ENCODE data around the gene FAM53B. TPM values are rescaled to one million over a fixed set of nuclear protein-coding genes. Genes with fewer than 3 reads are reported as not detected.

The FAM53B gene
- total RNA-seq, 1 donor from 2014 or later: 17.0 TPM

DNA sequence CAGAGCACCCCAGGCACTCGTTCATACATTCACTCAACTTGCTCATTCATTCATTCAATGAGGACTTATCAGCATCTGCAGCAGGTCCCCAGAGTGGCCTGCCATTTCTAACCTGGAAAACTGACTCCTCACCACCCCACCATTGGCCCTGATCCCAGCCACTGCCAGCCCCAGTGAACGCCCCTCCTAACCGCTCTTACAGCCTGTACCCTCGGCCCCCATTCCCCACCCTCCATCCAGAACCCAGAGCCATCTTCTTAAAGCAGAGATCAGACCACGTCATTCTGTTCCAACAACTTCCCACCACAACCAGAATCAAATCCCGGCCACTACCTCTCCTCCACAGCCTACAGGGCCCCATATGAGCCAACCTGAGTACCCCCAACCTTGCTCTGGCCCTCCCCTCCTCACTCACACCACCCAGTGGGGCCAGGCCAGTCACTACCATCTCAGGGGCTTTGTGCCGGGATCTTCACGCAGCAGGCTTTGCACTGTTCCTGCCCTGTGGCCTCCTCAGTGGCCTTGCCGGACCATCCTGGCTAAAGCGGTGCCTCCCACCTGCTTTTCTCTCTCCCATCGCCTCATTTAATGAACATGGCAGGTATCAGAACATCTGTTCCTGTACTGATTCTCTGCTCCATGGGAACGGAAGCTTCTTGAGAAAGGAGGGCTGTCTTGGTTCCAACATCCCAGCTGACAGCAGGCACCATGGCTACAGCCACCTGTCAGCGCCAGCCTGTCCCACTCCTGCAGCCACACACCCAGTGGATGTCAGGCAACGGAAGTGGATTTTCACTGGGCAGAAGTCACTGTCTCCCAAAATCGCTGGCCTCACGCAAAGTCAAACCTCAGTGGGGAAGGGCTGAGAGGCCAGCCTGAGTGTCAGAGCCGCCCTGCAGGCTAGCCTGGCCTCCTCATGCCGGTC lies 45.4 kb downstream of the FAM53B start:
- DNase-seq (ENCODE audit: extremely low read depth, low read depth, low spot score): no peak

DNA sequence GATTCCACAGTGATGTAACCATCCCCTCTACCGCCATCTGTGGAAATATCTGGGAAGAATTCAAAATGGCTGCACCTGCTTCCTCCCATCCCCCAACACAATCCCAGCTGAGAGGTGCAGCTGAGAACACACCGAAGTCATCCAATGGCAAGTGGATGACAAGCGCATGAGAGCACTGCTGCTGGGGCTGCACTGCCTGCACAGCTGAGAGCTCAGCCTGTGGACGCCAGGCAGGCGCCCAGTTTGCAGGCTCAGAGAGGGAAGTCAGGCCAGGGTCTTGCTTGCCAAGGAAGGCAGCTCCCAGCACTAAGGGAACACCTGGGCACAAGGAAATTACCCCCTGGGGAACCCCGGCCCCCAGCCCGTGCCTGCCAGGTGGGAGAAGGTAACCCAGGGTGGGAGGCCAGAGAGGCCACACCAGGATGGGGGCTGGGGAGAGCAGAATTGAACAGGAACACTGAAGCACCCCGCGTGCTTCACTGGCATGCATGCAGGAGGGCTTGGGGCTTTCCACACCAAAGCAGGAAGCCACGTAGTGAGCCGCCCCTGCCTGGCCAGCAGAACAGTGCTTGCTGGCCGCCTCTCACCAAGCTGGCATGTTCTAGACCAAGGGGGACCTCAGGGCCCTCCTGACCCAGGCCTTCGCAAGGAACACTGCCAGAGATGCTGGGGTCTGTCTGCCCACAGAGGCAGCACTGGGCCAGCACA lies 46.2 kb downstream of the FAM53B start:
- no peak for DNase-seq (ENCODE audit: extremely low read depth, low read depth, low spot score)

DNA sequence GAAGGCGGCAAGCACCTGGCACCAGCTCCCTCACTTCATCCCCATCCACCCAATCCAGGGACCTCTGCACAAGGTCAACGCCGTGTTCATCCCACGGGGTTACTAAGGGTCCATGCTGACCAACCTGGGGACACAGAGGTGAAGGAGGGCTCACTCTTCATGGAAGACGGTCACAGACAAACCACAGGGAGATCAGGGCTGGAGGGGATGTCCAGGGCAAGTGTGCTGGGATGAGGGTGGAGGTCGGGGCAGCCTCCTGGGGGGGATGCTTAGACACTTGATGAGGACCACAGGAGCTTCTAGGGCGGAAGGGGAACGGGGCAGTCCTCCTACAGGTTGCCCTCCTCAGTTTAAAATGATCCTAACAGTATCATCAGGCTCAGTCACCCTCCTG lies 46.7 kb downstream of the FAM53B start:
- DNase-seq (ENCODE audit: extremely low read depth, low read depth, low spot score): no peak

DNA sequence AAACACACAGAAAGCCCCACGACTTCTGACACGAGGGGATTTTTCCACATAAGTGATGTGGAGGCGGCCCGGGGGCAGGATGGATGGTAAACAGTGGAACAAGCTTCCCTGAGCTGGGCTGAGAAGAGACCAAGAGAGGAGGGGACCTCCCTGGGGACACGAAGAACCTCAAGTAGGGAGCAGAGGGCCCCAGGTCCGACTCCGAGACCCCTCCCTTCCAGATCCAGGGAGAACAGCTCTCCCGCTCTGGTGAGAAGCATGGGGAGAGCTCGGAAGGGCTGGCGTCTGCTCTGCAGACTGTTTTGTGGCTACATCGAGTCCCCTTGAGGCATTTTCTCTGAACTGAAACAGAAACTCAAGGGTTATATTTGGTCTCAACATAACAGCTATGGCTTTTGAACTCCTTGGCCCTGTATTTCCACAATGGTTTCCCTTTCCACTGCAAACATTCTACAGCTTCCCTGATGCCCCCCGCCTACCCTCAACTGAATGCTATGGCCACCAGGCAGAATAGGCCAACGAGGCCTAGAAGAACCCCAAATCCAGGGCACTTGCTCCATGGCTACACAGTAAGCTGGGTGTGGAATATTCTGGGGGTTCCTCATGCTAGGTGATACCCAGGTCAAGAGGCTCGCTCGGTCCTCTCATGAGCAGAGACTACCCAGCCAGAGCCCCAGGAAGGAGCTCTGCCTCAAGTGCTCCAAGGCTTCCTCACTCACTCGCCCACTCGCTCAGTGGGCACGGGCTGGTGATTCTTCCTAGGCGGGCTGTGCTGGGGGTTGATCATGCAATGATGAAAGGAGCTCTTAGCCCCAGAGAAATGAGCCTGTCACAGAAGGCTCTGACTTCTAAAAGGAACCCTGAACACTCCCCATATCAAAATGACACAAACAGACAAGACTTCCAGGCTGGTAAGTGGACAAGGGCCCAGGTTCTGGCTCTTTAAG lies 47.5 kb downstream of the FAM53B start:
- DNase-seq (ENCODE audit: extremely low read depth, low read depth, low spot score): no peak

DNA sequence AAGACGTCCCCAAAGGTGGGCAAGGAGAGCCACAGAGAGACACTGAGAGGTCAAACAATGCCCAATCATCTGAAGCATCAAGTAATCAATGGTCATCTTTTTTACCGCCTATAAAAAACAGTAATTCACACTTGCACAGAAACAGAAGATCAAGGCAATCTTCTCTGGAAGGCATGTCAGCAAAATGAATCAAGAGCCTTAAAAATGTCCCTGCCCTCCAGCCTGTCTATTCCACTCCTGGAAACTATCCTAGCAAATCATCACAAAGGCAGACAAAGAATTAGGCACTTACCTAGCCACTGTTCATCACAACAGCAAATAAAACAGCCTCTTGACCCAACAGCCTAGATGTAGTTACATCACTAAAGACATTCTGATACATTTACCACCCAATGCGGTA lies 48.9 kb downstream of the FAM53B start:
- DNase-seq (ENCODE audit: extremely low read depth, low read depth, low spot score): no peak

DNA sequence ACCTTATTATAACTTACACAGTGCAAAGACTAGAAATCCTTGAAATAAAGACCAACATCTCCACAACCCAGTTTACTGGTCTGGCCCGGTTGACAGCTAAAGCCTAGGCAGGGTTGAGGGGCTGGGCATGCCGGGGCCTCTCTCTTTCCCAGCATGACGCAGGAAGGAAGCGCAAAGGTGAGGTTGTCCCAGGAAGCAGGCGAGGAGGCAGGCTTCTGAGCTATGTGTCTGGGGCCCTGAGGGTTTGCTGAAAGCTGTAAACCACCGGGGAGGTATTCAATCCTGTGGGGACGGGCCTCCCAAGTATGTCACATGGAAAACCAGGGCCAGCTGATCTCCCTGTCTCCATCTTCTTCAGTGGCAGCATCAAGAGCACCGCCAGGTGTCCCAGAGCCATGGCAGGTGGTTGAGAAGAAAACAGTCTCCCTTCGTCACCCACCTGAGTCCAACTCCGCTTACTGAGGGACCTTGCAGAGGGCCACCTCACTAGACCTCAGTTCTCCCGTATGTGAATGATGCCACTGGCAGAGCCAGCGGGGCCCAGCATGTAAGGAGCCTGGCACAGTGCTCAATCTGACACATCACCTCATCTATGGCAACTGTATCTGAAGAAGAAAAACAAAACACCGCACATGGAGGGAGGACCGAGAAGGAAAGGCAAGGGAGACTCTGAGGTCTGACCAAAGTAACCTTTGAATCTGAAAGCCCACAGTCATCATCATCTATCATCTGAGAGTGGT lies 49.5 kb downstream of the FAM53B start:
- DNase-seq (ENCODE audit: extremely low read depth, low read depth, low spot score): no peak

DNA sequence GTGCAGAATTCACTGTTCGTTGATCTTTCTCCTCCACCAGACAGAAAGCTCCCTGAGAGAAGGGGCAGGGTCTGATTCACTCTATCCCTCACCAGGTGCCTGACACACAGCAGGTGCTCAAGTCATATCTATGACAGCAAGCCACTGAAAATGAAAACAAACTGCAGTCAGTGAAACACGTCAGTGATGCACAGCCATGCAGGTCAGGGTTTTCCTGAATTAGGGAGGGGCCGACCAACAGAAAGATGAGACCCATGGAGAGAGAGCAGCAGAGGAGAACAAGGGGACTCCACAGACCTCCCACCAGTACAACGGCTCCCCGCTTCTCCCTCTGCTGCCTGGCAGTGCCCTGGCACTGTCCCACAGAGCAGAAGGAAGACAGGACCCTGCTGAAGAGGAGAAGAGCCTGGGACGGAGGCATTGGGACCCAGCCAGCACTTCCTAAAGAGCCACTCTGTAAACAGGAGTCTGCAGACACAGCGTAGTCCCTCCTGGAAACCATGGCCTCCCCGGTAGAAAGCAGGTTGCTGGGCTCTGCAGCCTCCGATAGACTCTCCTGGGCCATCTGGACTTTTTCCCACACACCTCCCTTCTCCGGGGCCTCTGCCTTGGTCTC lies 50.3 kb downstream of the FAM53B start:
- DNase-seq (ENCODE audit: extremely low read depth, low read depth, low spot score): no peak

DNA sequence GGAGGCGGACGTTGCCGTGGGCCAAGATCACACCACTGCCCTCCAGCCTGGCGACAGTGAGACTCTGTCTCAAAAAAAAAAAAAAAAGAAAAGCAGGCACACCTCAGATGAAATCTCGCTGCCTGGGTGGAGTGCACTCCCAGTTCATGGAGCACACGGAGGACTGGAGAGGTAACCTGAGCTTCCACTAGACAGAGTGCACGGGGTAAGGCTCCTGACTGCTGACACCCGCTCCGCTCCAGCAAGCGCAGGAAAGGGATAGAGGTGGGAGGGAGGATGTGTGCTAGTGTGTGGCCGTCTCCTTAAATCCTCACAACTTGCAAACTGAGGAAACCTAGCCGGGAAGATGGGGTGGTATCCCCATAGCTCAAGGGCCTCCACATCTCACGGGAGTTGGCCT lies 50.8 kb downstream of the FAM53B start:
- no peak for DNase-seq (ENCODE audit: extremely low read depth, low read depth, low spot score)

DNA sequence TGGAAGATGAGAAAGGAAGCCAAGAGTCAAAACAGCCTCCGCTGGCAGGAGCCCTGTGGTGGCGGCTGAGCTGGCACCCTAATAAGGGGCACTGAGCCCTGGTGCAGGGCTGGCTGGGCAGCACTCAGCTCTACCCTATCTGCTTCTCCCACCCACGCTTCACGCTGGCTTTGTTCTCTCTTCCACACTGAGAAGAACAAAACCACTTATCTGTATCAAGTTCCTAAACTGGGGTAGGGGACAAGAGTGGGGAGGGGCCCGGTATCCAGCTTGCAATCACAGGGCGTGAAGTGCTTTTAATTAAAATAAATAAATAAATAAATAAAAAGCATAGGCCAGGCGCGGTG lies 52.1 kb downstream of the FAM53B start:
- DNase-seq (ENCODE audit: extremely low read depth, low read depth, low spot score): no peak

DNA sequence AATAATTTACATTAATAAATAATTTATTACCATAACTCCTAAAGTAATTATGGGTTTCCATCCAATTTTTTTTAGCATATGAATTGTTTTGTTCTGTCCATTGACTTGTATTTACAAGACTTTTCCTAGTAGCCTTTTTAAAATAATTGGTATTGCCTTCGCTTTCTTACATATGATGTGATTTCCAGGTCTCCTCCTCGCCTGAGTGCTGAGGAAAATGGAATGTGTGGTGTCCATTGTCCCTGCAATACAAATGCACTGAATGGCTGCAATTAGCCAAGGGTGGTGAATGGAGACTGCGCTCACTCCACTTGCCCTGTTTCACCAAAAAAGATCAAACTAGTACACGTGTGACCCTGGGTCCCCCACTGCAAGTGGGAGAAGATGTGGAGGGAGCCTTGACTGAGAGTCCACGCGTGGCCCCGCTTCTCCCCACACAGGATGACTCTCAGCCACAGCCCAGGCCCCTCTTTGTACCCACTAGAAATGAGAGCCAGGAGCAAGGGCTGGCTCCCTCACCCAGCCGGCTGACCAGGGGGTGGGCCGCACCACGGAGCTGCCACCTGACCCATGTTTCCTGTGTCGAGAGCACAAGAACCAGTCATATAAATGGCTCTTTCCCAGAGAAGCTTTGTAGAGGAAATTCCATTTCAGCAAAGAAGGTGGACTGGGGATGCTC lies 52.6 kb downstream of the FAM53B start:
- no peak for DNase-seq (ENCODE audit: extremely low read depth, low read depth, low spot score)

DNA sequence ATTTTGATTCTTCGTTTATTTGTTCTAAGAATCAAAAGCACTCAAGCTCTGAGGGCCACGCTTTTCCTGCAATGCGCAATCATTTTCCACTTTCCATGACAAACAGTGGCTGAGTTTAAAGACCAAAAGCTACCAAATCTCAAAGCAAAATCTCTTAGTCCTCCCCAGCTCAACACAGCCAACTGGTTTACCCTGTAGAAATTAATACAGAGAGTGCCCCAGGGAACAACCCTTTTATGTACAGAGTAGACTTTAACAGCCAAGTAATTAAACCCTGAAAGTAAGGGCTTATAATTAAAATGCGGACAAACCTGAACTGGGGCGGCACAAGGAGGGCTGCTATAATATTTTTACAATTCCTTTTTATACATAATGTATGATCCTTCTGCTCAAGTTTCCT lies 53.2 kb downstream of the FAM53B start:
- DNase-seq (ENCODE audit: extremely low read depth, low read depth, low spot score): no peak

DNA sequence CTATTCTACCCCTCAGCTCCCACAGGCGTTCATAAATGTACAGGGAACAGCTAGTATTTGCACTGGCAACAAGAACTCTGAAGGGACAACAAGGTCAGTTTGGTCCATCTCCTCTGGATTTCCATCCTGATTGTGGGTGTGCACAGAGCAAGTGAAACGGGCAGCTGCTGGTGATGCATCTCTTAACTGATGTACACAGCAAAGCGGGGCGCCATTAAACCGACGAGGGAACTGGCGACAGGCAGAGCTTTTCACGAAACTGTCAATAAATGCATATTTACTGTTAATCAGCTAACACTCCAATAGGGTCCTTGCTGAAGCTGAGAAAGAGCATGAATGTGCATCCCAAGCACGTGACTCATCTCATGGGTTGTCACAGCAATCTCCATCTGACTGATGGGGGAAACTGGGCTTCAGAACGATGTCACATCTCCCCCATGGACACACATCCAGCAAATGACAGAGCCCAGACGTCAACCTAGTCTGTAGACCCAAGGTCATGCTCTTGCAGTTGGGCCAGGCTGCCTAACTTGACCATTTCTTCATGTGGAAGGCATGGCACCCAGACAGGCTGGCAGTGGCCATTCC lies 54.2 kb downstream of the FAM53B start:
- DNase-seq (ENCODE audit: extremely low read depth, low read depth, low spot score): no peak

DNA sequence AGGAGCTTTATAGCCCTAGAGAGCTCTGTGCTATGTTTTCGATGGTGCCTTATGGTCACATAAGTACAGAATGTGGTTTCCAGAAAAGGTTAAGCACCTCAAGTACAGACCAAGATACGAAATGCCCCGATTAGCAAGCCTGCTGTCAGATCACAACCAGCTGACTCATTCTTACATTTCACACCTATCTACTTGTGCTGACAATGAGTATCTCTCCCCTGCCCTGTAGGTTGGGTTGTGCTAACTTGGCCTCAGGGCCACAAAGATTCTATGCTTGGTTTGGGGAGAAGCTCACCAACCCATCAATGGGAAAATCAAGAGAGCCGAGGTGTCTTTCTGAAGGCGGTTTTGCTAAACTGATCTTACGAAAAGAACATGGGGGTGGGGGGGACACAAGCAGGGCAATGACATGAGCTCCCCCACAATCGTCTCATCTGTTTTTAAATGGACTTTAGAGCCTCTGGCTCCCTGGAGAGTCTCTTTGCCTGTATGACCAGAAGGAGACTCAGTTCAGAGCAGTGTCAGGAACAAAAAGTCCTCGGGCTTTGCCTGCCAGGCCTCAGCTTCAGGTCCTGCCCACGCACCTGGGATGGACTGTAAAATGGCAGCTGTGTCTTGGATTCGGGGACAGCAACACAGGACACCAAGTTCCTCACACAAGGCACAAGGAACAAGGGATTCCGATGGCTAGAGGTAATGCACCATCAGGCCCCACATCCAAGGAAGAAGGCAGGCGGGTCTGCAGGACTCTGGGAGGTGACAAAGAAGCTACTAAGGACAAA lies 55.1 kb downstream of the FAM53B start:
- DNase-seq (ENCODE audit: extremely low read depth, low read depth, low spot score): no peak

DNA sequence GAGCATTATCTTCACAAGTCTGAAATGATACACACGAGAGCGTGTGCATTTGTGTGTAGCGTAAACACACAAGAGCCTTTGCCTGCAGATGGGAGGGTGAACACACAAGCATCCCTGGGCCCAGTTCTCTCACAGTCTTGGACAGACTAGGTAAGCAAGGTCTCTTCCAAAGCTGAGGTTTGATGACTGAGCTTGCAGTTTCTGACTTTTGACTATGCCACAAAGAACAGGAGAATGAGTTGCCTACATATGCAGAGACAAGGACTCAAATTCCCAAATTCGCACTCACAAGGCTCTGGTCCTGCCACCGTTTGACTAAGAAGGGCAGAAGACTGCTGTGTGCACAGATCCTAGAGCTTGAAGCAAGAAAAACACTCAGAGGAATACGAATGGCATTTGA lies 55.8 kb downstream of the FAM53B start:
- DNase-seq (ENCODE audit: extremely low read depth, low read depth, low spot score): no peak

DNA sequence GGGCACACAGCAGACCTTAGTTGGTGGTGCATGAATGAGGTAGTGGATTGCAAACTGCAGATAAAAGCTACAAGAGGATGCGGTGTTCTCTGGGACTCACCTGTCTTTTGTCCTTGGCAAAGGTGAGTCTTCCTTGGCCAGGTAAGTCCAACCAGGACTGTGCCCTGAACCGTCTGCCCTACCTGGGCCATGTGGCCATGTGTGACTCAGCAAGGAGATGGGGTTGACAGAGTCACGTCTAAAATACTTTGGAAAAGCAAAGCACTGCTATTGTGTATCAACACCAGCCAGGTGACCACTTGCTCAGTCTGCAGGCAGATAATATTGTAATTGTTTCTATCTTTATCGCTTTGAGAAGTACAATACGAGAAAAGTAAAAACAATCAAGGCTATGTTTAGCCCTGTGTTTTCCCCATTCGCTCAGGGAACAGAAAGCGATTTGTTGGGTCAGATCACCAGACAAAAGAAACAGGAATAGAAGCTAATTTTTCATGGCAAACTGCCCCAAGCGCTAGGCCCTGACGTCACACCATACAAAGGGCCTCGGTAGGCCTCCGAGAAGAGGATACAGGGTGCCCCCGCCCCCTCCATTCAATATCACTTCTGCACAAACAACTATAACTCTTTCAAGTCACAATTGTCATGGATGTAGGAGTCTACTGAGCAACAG lies 57.3 kb downstream of the FAM53B start:
- DNase-seq (ENCODE audit: extremely low read depth, low read depth, low spot score): no peak

DNA sequence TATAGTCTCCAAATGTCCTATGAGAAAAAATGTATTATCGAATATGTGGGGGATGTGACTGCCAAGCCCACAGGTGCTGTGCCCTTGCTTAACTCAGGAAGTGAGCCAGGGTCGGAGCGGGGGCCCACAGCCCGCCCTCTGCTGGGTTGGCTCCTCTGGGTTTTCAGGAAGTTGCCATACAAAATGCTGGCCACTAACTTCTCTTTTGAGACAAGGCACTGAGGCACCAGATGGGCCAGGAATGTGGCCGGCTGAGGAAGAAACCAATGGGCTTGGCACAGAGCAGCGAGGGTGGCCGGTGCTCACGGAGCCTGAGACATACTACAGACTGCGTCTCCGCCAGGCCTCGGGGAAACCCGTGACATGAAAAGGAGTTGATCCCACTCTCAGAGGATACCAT lies 58.9 kb downstream of the FAM53B start:
- no peak for DNase-seq (ENCODE audit: extremely low read depth, low read depth, low spot score)

DNA sequence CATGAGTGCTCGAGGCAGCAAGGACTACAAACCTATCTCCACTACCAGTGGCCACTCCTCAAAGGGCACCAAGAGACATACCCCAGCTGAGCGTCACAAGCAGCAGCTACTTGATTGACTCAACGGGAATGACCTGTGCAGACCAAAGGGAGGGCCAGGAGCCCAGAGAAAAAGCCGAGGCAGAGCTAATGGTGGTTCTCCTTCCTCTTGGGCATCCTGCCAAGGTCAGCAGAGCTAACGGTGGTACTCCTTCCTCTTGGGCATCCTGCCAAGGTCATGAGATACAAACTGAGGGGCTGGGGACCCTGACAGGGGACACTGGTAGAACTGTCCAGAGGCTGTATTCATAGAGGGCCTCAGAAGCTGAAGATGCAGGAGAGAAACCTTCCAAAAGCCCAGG lies 60.4 kb downstream of the FAM53B start:
- no peak for DNase-seq (ENCODE audit: extremely low read depth, low read depth, low spot score)

All from glomerular endothelial cell (primary cell).